SK-N-SH treated with all-trans-retinoic acid at 6 μM for 48 hours (cell line): Measurements from ENCODE around the gene PNMA1.

Source experiments
- ATAC-seq: fragments of 200-7000 bp; cut with Tn5 transposase; 3 replicates; pipeline ENCODE4 v1.9.1; 2020; ENCODE audit warnings: mild to moderate bottlenecking, moderate library complexity
- ARNTL ChIP-seq: fragments of 450-650 bp; formaldehyde crosslinking; IDR thresholded peaks from 2 replicates; pipeline ENCODE4 v1.5.0; 2020; ENCODE audit warnings: low read depth, mild to moderate bottlenecking, moderate library complexity, borderline replicate concordance
- BACH2 ChIP-seq: fragments of 250-450 bp; sonication (Bioruptor Pico); IDR thresholded peaks from 2 replicates; pipeline ENCODE4 v1.9.0; 2021; ENCODE audit warnings: mild to moderate bottlenecking, borderline replicate concordance
- CSDC2 ChIP-seq: fragments of 250-450 bp; sonication (Bioruptor Pico); IDR thresholded peaks from 2 replicates; pipeline ENCODE4 v1.5.0; 2020; ENCODE audit warnings: mild to moderate bottlenecking, moderate library complexity
- ESRRG ChIP-seq: fragments of 250-450 bp; sonication (Bioruptor Pico); IDR thresholded peaks from 2 replicates; pipeline ENCODE4 v1.6.1; 2021; ENCODE audit warnings: mild to moderate bottlenecking
- GLIS3 ChIP-seq: fragments of 250-450 bp; sonication (Bioruptor Pico); IDR thresholded peaks from 2 replicates; pipeline ENCODE4 v1.5.0; 2020; ENCODE audit warnings: mild to moderate bottlenecking, moderate library complexity
- ISL1 ChIP-seq: fragments of 250-450 bp; sonication (Bioruptor Pico); IDR thresholded peaks from 2 replicates; pipeline ENCODE4 v2.1.2; 2022; ENCODE audit warnings: mild to moderate bottlenecking, moderate library complexity
- PATZ1 ChIP-seq: fragments of 250-450 bp; sonication (Bioruptor Pico); IDR thresholded peaks from 2 replicates; pipeline ENCODE4 v1.8.0; 2020; ENCODE audit warnings: mild to moderate bottlenecking, moderate library complexity, borderline replicate concordance
- PPARA ChIP-seq: fragments of 250-450 bp; sonication (Bioruptor Pico); IDR thresholded peaks from 2 replicates; pipeline ENCODE4 v1.5.0; 2020; ENCODE audit warnings: mild to moderate bottlenecking, borderline replicate concordance
- SNAI2 ChIP-seq: fragments of 250-450 bp; sonication (Bioruptor Pico); IDR thresholded peaks from 2 replicates; pipeline ENCODE4 v1.5.0; 2020; ENCODE audit warnings: mild to moderate bottlenecking, moderate library complexity
- TCF4 ChIP-seq: fragments of 250-450 bp; sonication (Bioruptor Pico); IDR thresholded peaks from 2 replicates; pipeline ENCODE4 v1.8.0; 2021; ENCODE audit warnings: mild to moderate bottlenecking, moderate library complexity, borderline replicate concordance
- TOX ChIP-seq: fragments of 250-450 bp; sonication (Bioruptor Pico); IDR thresholded peaks from 2 replicates; pipeline ENCODE4 v1.8.0; 2021; ENCODE audit warnings: mild to moderate bottlenecking, moderate library complexity, borderline replicate concordance
- TSHZ2 ChIP-seq: fragments of 250-450 bp; sonication (Bioruptor Pico); IDR thresholded peaks from 2 replicates; pipeline ENCODE4 v1.5.0; 2020; ENCODE audit warnings: mild to moderate bottlenecking, moderate library complexity
- ZC3H10 ChIP-seq: fragments of 250-450 bp; sonication (Bioruptor Pico); IDR thresholded peaks from 2 replicates; pipeline ENCODE4 v1.5.1; 2021; ENCODE audit warnings: mild to moderate bottlenecking, moderate library complexity
- ZFP3 ChIP-seq: fragments of 250-450 bp; sonication (Bioruptor Pico); IDR thresholded peaks from 2 replicates; pipeline ENCODE4 v1.5.0; 2020; ENCODE audit warnings: mild to moderate bottlenecking, moderate library complexity
- ZNF565 ChIP-seq: fragments of 450-650 bp; formaldehyde crosslinking; conservative IDR thresholded peaks from 2 replicates; pipeline ENCODE4 v1.5.0; 2020; ENCODE audit warnings: low read depth, mild to moderate bottlenecking, moderate library complexity
- ZNF70 ChIP-seq: fragments of 450-650 bp; formaldehyde crosslinking; IDR thresholded peaks from 2 replicates; pipeline ENCODE4 v1.5.0; 2020; ENCODE audit warnings: mild to moderate bottlenecking, moderate library complexity
- ZNF8 ChIP-seq: fragments of 450-650 bp; formaldehyde crosslinking; IDR thresholded peaks from 2 replicates; pipeline ENCODE4 v1.5.0; 2020; ENCODE audit warnings: mild to moderate bottlenecking, moderate library complexity
- TF ChIP-seq, protein P1 (sequence below): fragments of 250-450 bp; sonication (Bioruptor Pico); IDR thresholded peaks from 2 replicates; pipeline ENCODE4 v1.5.1; 2021; ENCODE audit warnings: mild to moderate bottlenecking, moderate library complexity
- TF ChIP-seq, protein P2 (sequence below): fragments of 250-450 bp; sonication (Bioruptor Pico); IDR thresholded peaks from 2 replicates; pipeline ENCODE4 v1.5.1; 2020; ENCODE audit warnings: low read depth, mild to moderate bottlenecking, moderate library complexity

PNMA1 gene

GRCh38 chr14:73748858-73749357, 34.7 kb upstream of the PNMA1 start (continued):
- TF ChIP-seq, protein P1, sequence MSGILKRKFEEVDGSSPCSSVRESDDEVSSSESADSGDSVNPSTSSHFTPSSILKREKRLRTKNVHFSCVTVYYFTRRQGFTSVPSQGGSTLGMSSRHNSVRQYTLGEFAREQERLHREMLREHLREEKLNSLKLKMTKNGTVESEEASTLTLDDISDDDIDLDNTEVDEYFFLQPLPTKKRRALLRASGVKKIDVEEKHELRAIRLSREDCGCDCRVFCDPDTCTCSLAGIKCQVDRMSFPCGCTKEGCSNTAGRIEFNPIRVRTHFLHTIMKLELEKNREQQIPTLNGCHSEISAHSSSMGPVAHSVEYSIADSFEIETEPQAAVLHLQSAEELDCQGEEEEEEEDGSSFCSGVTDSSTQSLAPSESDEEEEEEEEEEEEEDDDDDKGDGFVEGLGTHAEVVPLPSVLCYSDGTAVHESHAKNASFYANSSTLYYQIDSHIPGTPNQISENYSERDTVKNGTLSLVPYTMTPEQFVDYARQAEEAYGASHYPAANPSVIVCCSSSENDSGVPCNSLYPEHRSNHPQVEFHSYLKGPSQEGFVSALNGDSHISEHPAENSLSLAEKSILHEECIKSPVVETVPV (CRISPR knock-in tag) = no peak

DNA sequence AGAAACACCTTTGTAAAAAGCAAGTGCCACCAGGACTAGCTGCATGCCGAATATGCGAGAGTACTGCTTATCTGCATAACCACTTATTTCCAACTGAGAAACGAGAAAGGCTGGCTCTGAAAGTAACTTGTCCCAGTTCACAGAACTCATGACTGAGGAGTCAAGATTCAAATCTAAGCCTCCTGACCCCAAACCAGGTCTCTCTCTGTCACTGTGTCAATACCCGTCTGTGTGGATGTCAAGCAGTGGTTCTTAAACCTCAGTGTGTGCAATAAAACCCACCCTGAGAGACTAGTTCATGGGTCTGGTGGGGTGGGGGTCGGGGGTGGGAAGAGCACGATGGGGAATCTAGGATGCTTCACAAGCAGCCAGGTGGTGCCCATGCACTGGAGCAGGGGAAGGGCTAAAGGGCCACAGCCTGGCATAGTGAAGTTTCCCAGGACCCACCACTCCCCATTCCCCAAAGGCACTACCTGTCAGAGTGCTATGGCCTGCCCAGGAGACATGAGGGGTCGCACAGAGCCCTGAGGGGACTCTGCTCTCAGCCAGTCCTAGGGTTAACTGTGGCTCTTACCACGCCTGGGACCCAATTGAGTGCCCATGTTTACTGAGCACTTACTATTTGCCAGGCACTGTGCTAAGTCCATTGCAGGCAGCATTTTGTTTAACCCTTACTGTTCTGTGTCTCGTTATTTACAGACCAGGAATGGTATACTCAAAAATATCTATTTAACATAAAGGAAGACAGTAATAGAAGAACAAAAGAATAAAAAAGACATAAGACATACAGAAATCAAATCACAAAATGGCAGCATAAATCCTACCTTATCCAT, 33.4 kb upstream of the PNMA1 start:
- ATAC-seq = no peak
- TF ChIP-seq BACH2 (CRISPR knock-in tag) (no peak), ZNF8 (CRISPR knock-in tag) (no peak), ZNF565 (no peak), ARNTL (CRISPR knock-in tag) (no peak), SNAI2 (CRISPR knock-in tag) (no peak), ZC3H10 (CRISPR knock-in tag) (no peak), TSHZ2 (CRISPR knock-in tag) (no peak), ZNF70 (no peak), ISL1 (CRISPR knock-in tag) (no peak), ESRRG (CRISPR knock-in tag) (no peak), ZFP3 (CRISPR knock-in tag) (no peak), GLIS3 (CRISPR knock-in tag) (no peak), PATZ1 (CRISPR knock-in tag) (no peak)
- TF ChIP-seq, protein P2, sequence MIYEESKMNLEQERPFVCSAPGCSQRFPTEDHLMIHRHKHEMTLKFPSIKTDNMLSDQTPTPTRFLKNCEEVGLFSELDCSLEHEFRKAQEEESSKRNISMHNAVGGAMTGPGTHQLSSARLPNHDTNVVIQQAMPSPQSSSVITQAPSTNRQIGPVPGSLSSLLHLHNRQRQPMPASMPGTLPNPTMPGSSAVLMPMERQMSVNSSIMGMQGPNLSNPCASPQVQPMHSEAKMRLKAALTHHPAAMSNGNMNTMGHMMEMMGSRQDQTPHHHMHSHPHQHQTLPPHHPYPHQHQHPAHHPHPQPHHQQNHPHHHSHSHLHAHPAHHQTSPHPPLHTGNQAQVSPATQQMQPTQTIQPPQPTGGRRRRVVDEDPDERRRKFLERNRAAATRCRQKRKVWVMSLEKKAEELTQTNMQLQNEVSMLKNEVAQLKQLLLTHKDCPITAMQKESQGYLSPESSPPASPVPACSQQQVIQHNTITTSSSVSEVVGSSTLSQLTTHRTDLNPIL (CRISPR knock-in tag) = no peak

GRCh38 chr14:73746520-73747378, 32.6 kb upstream of the PNMA1 start:
- TF ChIP-seq TSHZ2 (CRISPR knock-in tag) (no peak), ARNTL (CRISPR knock-in tag) (no peak), SNAI2 (CRISPR knock-in tag) (no peak), ZC3H10 (CRISPR knock-in tag) (no peak), ISL1 (CRISPR knock-in tag) (no peak), CSDC2 (no peak), ZFP3 (CRISPR knock-in tag) (no peak), ZNF70 (no peak), GLIS3 (CRISPR knock-in tag) (no peak), TOX (CRISPR knock-in tag) (no peak), TCF4 (CRISPR knock-in tag) (no peak), PPARA (CRISPR knock-in tag) (no peak), ZNF565 (no peak)
- TF ChIP-seq, protein P1 (CRISPR knock-in tag) = no peak
- TF ChIP-seq, protein P2 (CRISPR knock-in tag) = no peak
- peak; percentile 59 for ATAC-seq
